ENCODE measurements around the gene ATP2B2. TPM values are rescaled to one million over a fixed set of nuclear protein-coding genes. Genes with fewer than 3 reads are reported as not detected.

ATP2B2 gene
- total and polyA plus RNA-seq, 10 of the 15 experiments (the other 5 are each of a cell fraction or from before 2014, with no cell fraction given): 0.04 TPM; not detected in 9

DNA sequence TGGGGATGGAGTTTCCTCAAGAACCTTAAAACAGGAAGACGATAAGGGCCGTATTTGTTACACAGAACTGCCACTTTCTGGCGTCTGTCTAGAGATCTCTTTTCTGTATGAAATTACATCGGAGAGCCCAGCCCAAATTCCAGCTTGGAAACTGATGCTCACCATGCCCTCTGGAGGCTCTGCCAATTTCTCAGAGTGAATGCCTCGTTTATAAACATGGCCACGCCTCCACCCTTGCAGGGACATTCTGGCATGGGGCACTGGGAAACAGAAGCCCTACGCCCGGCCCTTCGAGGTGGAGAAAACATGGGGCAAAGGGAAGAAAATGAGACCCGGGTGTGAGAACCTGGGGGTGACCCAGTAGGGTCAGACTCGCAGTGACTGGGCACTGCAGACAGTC is 131.1 kb downstream of the ATP2B2 start:
- TF ChIP-seq CEBPB (IDR thresholded peaks at IDR 0.05; ENCODE audit: borderline replicate concordance in 1 of 2, low read depth in 2 of 2, low read length in 2 of 2): no peak
- TF ChIP-seq YBX1 (IDR thresholded peaks at IDR 0.05): no peak
- TF ChIP-seq KDM1A (IDR thresholded peaks at IDR 0.05; ENCODE audit: borderline replicate concordance): no peak
- TF ChIP-seq, protein P1, sequence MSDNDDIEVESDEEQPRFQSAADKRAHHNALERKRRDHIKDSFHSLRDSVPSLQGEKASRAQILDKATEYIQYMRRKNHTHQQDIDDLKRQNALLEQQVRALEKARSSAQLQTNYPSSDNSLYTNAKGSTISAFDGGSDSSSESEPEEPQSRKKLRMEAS (IDR thresholded peaks at IDR 0.05; ENCODE audit: low read depth, low read length): no peak
- no peak for TF ChIP-seq FOS (IDR thresholded peaks at IDR 0.05; ENCODE audit: borderline replicate concordance, extremely low read depth, insufficient read length)

DNA sequence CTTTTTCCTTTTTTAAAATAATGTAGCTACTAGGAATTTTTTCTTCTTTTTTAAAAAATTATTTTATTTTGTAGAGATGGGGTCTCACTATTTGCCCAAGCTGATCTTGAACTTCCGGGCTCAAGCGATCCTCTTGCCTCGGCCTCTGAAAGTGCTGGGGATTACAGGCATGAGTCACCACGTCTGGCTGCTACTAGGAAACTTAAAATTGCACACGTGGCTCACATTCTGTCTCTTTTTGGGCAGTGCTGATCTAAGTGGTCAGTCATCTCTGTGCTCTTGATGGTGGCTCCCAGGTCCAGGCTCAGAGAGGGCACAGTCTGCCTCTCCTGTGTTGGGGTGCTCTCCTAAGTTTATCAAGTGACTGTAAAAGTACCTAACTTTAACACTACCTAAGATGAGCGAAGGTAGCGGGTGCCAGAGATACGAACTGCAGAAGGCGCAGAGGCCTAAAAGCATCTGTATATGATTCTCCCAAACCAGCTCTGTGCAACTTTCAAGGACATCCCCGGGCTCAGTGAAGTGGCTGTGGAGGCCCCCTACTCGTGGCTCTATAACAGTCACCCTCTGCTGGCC is 131.6 kb downstream of the ATP2B2 start:
- Histone ChIP-seq H3K4me2 (ENCODE audit: control insufficient read depth, insufficient read depth) (no peak overlapping the region), H3K79me2 (ENCODE audit: control insufficient read depth, insufficient read depth, low read length) (no peaks in the 10 kb centered on the region), H3K4me3 (no peak overlapping the region), H3K4me1 (ENCODE audit: control insufficient read depth, insufficient read depth, low read length) (no peaks in the 10 kb centered on the region), H3K9me3 (replicated peaks; ENCODE audit: control insufficient read depth, insufficient read depth, low read length) (no peaks in the 10 kb centered on the region; the same call in 2 of the 3 replicates), H2AFZ (ENCODE audit: control insufficient read depth, low read depth, low read length) (no peak overlapping the region), H3K27me3 (replicated peaks in 1 of 2; ENCODE audit: control insufficient read depth in 2 of 2, insufficient read depth in 2 of 2, low read length in 1 of 2) (no peaks in the 10 kb centered on the region; a peak in 1 of 4 replicates), H4K20me1 (ENCODE audit: control insufficient read depth, insufficient read depth) (no peaks in the 10 kb centered on the region; the same call in 1 of the 2 replicates), H3K9ac (ENCODE audit: control insufficient read depth, insufficient read depth, low read length) (no peak overlapping the region), H3K36me3 (ENCODE audit: control insufficient read depth in 2 of 2, insufficient read depth in 2 of 2, low read length in 1 of 2) (no peaks in the 10 kb centered on the region), H3K27ac (ENCODE audit: control insufficient read depth, insufficient read depth) (no peak overlapping the region)
- ChIA-PET RAD21 (ENCODE audit: unreplicated experiment) (no interaction called here), POLR2A (no interaction called here), SMC1A (ENCODE audit: uncharacterized antibody, unreplicated experiment) (no interaction called here), CTCF (no interaction called here)
- 48% methylated on average over 11 of the region's 11 CpGs for WGBS (ENCODE audit: insufficient coverage, insufficient replicate concordance, low lambda C conversion rate, missing lambda C conversion rate)
- intact Hi-C loops (cut with micrococcal nuclease; ENCODE audit: unreplicated experiment): no loop called here
- DNase-seq (ENCODE audit: low read depth, low spot score) (no peak), FAIRE-seq (no peak), ATAC-seq (no peak)
- in situ Hi-C loops (cut with MboI): no loop called here
- TF ChIP-seq, protein P2, sequence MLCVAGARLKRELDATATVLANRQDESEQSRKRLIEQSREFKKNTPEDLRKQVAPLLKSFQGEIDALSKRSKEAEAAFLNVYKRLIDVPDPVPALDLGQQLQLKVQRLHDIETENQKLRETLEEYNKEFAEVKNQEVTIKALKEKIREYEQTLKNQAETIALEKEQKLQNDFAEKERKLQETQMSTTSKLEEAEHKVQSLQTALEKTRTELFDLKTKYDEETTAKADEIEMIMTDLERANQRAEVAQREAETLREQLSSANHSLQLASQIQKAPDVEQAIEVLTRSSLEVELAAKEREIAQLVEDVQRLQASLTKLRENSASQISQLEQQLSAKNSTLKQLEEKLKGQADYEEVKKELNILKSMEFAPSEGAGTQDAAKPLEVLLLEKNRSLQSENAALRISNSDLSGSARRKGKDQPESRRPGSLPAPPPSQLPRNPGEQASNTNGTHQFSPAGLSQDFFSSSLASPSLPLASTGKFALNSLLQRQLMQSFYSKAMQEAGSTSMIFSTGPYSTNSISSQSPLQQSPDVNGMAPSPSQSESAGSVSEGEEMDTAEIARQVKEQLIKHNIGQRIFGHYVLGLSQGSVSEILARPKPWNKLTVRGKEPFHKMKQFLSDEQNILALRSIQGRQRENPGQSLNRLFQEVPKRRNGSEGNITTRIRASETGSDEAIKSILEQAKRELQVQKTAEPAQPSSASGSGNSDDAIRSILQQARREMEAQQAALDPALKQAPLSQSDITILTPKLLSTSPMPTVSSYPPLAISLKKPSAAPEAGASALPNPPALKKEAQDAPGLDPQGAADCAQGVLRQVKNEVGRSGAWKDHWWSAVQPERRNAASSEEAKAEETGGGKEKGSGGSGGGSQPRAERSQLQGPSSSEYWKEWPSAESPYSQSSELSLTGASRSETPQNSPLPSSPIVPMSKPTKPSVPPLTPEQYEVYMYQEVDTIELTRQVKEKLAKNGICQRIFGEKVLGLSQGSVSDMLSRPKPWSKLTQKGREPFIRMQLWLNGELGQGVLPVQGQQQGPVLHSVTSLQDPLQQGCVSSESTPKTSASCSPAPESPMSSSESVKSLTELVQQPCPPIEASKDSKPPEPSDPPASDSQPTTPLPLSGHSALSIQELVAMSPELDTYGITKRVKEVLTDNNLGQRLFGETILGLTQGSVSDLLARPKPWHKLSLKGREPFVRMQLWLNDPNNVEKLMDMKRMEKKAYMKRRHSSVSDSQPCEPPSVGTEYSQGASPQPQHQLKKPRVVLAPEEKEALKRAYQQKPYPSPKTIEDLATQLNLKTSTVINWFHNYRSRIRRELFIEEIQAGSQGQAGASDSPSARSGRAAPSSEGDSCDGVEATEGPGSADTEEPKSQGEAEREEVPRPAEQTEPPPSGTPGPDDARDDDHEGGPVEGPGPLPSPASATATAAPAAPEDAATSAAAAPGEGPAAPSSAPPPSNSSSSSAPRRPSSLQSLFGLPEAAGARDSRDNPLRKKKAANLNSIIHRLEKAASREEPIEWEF (IDR thresholded peaks at IDR 0.05; ENCODE audit: insufficient replicate concordance, low read depth, low read length): no peak
- BruUV-seq (replicated peaks): no TSS peak

More for the DNA sequence above, 131.1 kb downstream of the ATP2B2 start:
- DNase-seq (ENCODE audit: low read depth, low spot score) (no peak), FAIRE-seq (no peak), ATAC-seq (no peak)
- in situ Hi-C loops (cut with MboI) (no loop called here), intact Hi-C loops (cut with micrococcal nuclease; ENCODE audit: unreplicated experiment) (no loop called here)
- no peak overlapping the region for H2AFZ ChIP-seq (ENCODE audit: control insufficient read depth, low read depth, low read length)
- no peaks in the 10 kb centered on the region for H3K79me2 ChIP-seq (ENCODE audit: control insufficient read depth, insufficient read depth, low read length)
- 41% methylated on average over 9 of the region's 11 CpGs for WGBS (ENCODE audit: insufficient coverage, insufficient replicate concordance, low lambda C conversion rate, missing lambda C conversion rate)
- ChIA-PET POLR2A (no interaction called here), CTCF (interaction anchor here (0.6 kb wide), 1 partner anchor 406 kb away, joined by 3 read pairs; no protein-coding TSS in a partner anchor), RAD21 (ENCODE audit: unreplicated experiment) (no interaction called here), SMC1A (ENCODE audit: uncharacterized antibody, unreplicated experiment) (no interaction called here)
- H3K4me2 ChIP-seq (ENCODE audit: control insufficient read depth, insufficient read depth): no peak overlapping the region
- H3K27ac ChIP-seq (ENCODE audit: control insufficient read depth, insufficient read depth): no peak overlapping the region
- H3K27me3 ChIP-seq (replicated peaks in 1 of 2; ENCODE audit: control insufficient read depth in 2 of 2, insufficient read depth in 2 of 2, low read length in 1 of 2): no peaks in the 10 kb centered on the region; a peak in 1 of 4 replicates
- no TSS peak for BruUV-seq (replicated peaks)
- H4K20me1 ChIP-seq (ENCODE audit: control insufficient read depth, insufficient read depth): no peaks in the 10 kb centered on the region; the same call in 1 of the 2 replicates
- no peaks in the 10 kb centered on the region; the same call in 2 of the 3 replicates for H3K9me3 ChIP-seq (replicated peaks; ENCODE audit: control insufficient read depth, insufficient read depth, low read length)
- H3K9ac ChIP-seq (ENCODE audit: control insufficient read depth, insufficient read depth, low read length): no peak overlapping the region
- no peaks in the 10 kb centered on the region for H3K36me3 ChIP-seq (ENCODE audit: control insufficient read depth in 2 of 2, insufficient read depth in 2 of 2, low read length in 1 of 2)
- H3K4me3 ChIP-seq: no peak overlapping the region
- H3K4me1 ChIP-seq (ENCODE audit: control insufficient read depth, insufficient read depth, low read length): no peaks in the 10 kb centered on the region
